IMR-90 (cell line): ENCODE data around the gene OGA. TPM values are rescaled to one million over a fixed set of nuclear protein-coding genes. Genes with fewer than 3 reads are reported as not detected.

ENCODE experiments used
- ATAC-seq: fragments of 200-7000 bp; cut with Tn5 transposase; 2 replicates; pipeline ENCODE4 v1.9.1; 2020; ENCODE audit warnings: low read depth, mild to moderate bottlenecking, moderate library complexity
- BruUV-seq: library from RNA; stranded (reverse); fragments of 400-500 nt; replicated peaks from 2 replicates; lab custom pipeline; 2021; lab: Mats Ljungman, UMichigan
- CTCF ChIA-PET: fragments of 300-600 bp; formaldehyde crosslinking; extraction: SDS; loops from one replicate; lab custom pipeline; 2021; ENCODE audit warnings: antibody characterized with exemption; lab: Yijun Ruan, JAX
- POLR2A ChIA-PET: fragments of 300-600 bp; sonication (Branson Sonifier 250); formaldehyde crosslinking; loops from one replicate; lab custom pipeline; 2022; ENCODE audit warnings: antibody characterized with exemption; ENCODE audit not compliant: unreplicated experiment; lab: Charles Lee
- DNase-seq: peaks from one replicate; pipeline ENCODE4 v3.0.0; 2013
- H2AFZ ChIP-seq: replicated peaks from 2 replicates; pipeline ENCODE3; 2013; ENCODE audit warnings: low read length, mild to moderate bottlenecking; ENCODE audit not compliant: poor library complexity
- H2AK5ac ChIP-seq: 2 replicates; pipeline ENCODE4 v1.6.1; 2013; ENCODE audit warnings: low read depth, low read length, inconsistent platforms
- H2AK9ac ChIP-seq: replicated peaks from 2 replicates; pipeline ENCODE3; 2013; ENCODE audit warnings: mild to moderate bottlenecking, low read depth, low read length, moderate library complexity; ENCODE audit not compliant: poor library complexity
- H2BK120ac ChIP-seq: 2 replicates; pipeline ENCODE4 v1.6.1; 2013; ENCODE audit warnings: low read depth, low read length, inconsistent platforms
- H2BK15ac ChIP-seq: 3 replicates; pipeline ENCODE4 v1.6.1; 2013; ENCODE audit warnings: low read depth, low read length, inconsistent platforms
- H2BK20ac ChIP-seq: 2 replicates; pipeline ENCODE4 v1.6.1; 2013; ENCODE audit warnings: low read depth, mild to moderate bottlenecking, inconsistent platforms, low read length, moderate library complexity
- H2BK5ac ChIP-seq: 2 replicates; pipeline ENCODE4 v1.6.1; 2013; ENCODE audit warnings: mild to moderate bottlenecking, low read depth, low read length, inconsistent platforms; ENCODE audit not compliant: poor library complexity, severe bottlenecking
- H3K14ac ChIP-seq: replicated peaks from 2 replicates; pipeline ENCODE4 v1.6.1; 2013; ENCODE audit warnings: low read depth, low read length, inconsistent platforms
- H3K18ac ChIP-seq: 2 replicates; pipeline ENCODE4 v1.6.1; 2013; ENCODE audit warnings: low read depth, low read length, control low read depth
- H3K23ac ChIP-seq: 2 replicates; pipeline ENCODE4 v1.6.1; 2013; ENCODE audit warnings: low read depth, low read length, inconsistent platforms
- H3K27ac ChIP-seq: 2 replicates; pipeline ENCODE4 v1.5.1; 2013; ENCODE audit warnings: mild to moderate bottlenecking, control low read depth, low read length; ENCODE audit not compliant: insufficient read depth
- H3K27me3 ChIP-seq: 2 replicates; pipeline ENCODE4 v1.6.1; 2013; ENCODE audit warnings: low read length; ENCODE audit not compliant: control insufficient read depth, insufficient read depth
- H3K36me3 ChIP-seq: 2 replicates; pipeline ENCODE4 v1.6.1; 2013; ENCODE audit warnings: low read length, mixed read lengths; ENCODE audit not compliant: control insufficient read depth, insufficient read depth
- H3K4ac ChIP-seq: 2 replicates; pipeline ENCODE4 v1.6.1; 2013; ENCODE audit warnings: low read depth, low read length, inconsistent platforms
- H3K4me1 ChIP-seq: 2 replicates; pipeline ENCODE4 v1.6.1; 2013; ENCODE audit warnings: low read length, mixed read lengths; ENCODE audit not compliant: control insufficient read depth, insufficient read depth
- H3K4me2 ChIP-seq: 2 replicates; pipeline ENCODE4 v1.6.1; 2013; ENCODE audit warnings: low read depth, mild to moderate bottlenecking, control low read depth, low read length, moderate library complexity
- H3K4me3 ChIP-seq: 2 replicates; pipeline ENCODE4 v1.5.1; 2013; ENCODE audit warnings: low read depth, mild to moderate bottlenecking, control low read depth, low read length, moderate library complexity; ENCODE audit not compliant: insufficient read depth
- H3K56ac ChIP-seq: 2 replicates; pipeline ENCODE4 v1.6.1; 2013; ENCODE audit warnings: low read length, inconsistent platforms; ENCODE audit not compliant: insufficient read depth; ENCODE audit errors: extremely low read depth
- H3K79me1 ChIP-seq, 2 experiments: 2 replicates each; pipeline ENCODE4 v1.6.1; 2013; ENCODE audit warnings: low read length in 2 of 2, inconsistent platforms in 1 of 2, low read depth in 1 of 2
- H3K9ac ChIP-seq: 2 replicates; pipeline ENCODE4 v1.6.1; 2013; ENCODE audit warnings: low read depth, low read length, control low read depth
- H3K9me1 ChIP-seq: 2 replicates; pipeline ENCODE4 v1.6.1; 2013; ENCODE audit warnings: low read length, inconsistent platforms; ENCODE audit not compliant: insufficient read depth
- H3K9me3 ChIP-seq: 2 replicates; pipeline ENCODE4 v1.6.1; 2013; ENCODE audit warnings: low read length; ENCODE audit not compliant: control insufficient read depth, insufficient read depth
- H4K20me1 ChIP-seq: 2 replicates; pipeline ENCODE4 v1.6.1; 2013; ENCODE audit warnings: low read length, inconsistent platforms; ENCODE audit not compliant: insufficient read depth
- H4K5ac ChIP-seq: 2 replicates; pipeline ENCODE4 v1.6.1; 2013; ENCODE audit warnings: mild to moderate bottlenecking, low read depth, low read length, control low read depth
- H4K8ac ChIP-seq, 2 experiments: 2 replicates each; pipeline ENCODE4 v1.6.1; 2013; ENCODE audit warnings: low read depth in 2 of 2, low read length in 2 of 2, control low read depth in 1 of 2, inconsistent platforms in 1 of 2
- H4K91ac ChIP-seq: 2 replicates; pipeline ENCODE4 v1.6.1; 2013; ENCODE audit warnings: low read depth, low read length, inconsistent platforms; ENCODE audit not compliant: insufficient read depth
- BHLHE40 ChIP-seq: fragments of 150-350 bp; IDR thresholded peaks from 2 replicates; pipeline ENCODE4 v1.6.1; 2016; ENCODE audit warnings: mild to moderate bottlenecking, low read depth, low read length
- CEBPB ChIP-seq: IDR thresholded peaks from 2 replicates; pipeline ENCODE4 v1.6.1; 2012; ENCODE audit warnings: low read depth, low read length, improper control_type of control experiment
- CHD1 ChIP-seq: IDR thresholded peaks from 2 replicates; pipeline ENCODE4 v1.6.1; 2012; ENCODE audit warnings: low read depth, low read length, improper control_type of control experiment
- CTCF ChIP-seq: conservative IDR thresholded peaks from 2 replicates; pipeline ENCODE4 v1.5.1; 2012; ENCODE audit warnings: mild to moderate bottlenecking, low read depth, low read length, improper control_type of control experiment
- ELK1 ChIP-seq: fragments of 150-350 bp; IDR thresholded peaks from 2 replicates; pipeline ENCODE4 v1.6.1; 2016; ENCODE audit warnings: low read depth, mild to moderate bottlenecking, low read length, moderate library complexity, borderline replicate concordance
- FOS ChIP-seq: fragments of 150-350 bp; IDR thresholded peaks from 2 replicates; pipeline ENCODE4 v1.6.1; 2016; ENCODE audit warnings: low read depth, low read length
- MAFK ChIP-seq: IDR thresholded peaks from 2 replicates; pipeline ENCODE4 v1.6.1; 2012; ENCODE audit warnings: low read depth, low read length, improper control_type of control experiment
- MAZ ChIP-seq: IDR thresholded peaks from 2 replicates; pipeline ENCODE4 v1.6.1; 2012; ENCODE audit warnings: low read depth, mild to moderate bottlenecking, low read length, improper control_type of control experiment, moderate library complexity, borderline replicate concordance
- MXI1 ChIP-seq: IDR thresholded peaks from 2 replicates; pipeline ENCODE4 v1.6.1; 2012; ENCODE audit warnings: low read depth, mild to moderate bottlenecking, low read length, moderate library complexity, borderline replicate concordance
- NFE2L2 ChIP-seq: fragments of 150-350 bp; IDR thresholded peaks from 2 replicates; pipeline ENCODE4 v1.6.1; 2016; ENCODE audit warnings: low read depth, mild to moderate bottlenecking, low read length
- POLR2A ChIP-seq: IDR thresholded peaks from 2 replicates; pipeline ENCODE4 v1.6.1; 2012; ENCODE audit warnings: mild to moderate bottlenecking, low read depth, low read length
- RAD21 ChIP-seq: IDR thresholded peaks from 2 replicates; pipeline ENCODE4 v1.6.1; 2012; ENCODE audit warnings: low read length, improper control_type of control experiment
- RCOR1 ChIP-seq: IDR thresholded peaks from 2 replicates; pipeline ENCODE4 v1.6.1; 2012; ENCODE audit warnings: mild to moderate bottlenecking, low read length, improper control_type of control experiment; ENCODE audit not compliant: insufficient replicate concordance
- RFX5 ChIP-seq: IDR thresholded peaks from 2 replicates; pipeline ENCODE4 v1.8.0; 2012; ENCODE audit warnings: low read depth, mild to moderate bottlenecking, low read length, moderate library complexity
- SMC3 ChIP-seq: fragments of 150-350 bp; IDR thresholded peaks from 2 replicates; pipeline ENCODE4 v1.6.1; 2016; ENCODE audit warnings: low read depth, mild to moderate bottlenecking, antibody characterized with exemption, low read length, moderate library complexity
- WGBS, 2 experiments: methylation state at CpG; one replicate each; pipeline versions ENCODE4 v1.1.5 to v1.1.7; 2013; ENCODE audit warnings: missing lambda C conversion rate in 2 of 2; ENCODE audit not compliant: insufficient read length in 1 of 2; ENCODE audit errors: extremely low coverage in 2 of 2; 5-methylcytosine and 5-hydroxymethylcytosine counted together
- dilution Hi-C: fragments of 300-500 bp; cut with HindIII; formaldehyde crosslinking; loops from one replicate; pipeline ENCODE4 v1.14.3; 2018; ENCODE audit warnings: low sequenced_read_pairs; ENCODE audit not compliant: unreplicated experiment
- in situ Hi-C: fragments of 300-500 bp; cut with MboI; formaldehyde crosslinking; loops from 3 replicates; pipeline ENCODE4 v1.14.3; 2019; ENCODE audit warnings: low sequenced_read_pairs, inconsistent platforms, mixed read lengths
- intact Hi-C: fragments of 100-400 bp; cut with micrococcal nuclease; formaldehyde crosslinking; loops from 2 replicates; pipeline ENCODE4 v1.10.0; 2022
- polyA plus RNA-seq, 3 experiments: library from polyadenylated mRNA; depleted of rRNA; stranded (reverse); fragments of >200 nt; gene quantifications; 2 replicates each; pipeline ENCODE4 v1.2.3, GENCODE V29; 2012; ENCODE audit warnings: low replicate concordance in 1 of 3
- total RNA-seq: library from RNA; depleted of rRNA; stranded (reverse); fragments of >200 nt; gene quantifications from 2 replicates; pipeline ENCODE4 v1.2.3, GENCODE V29; 2012

The OGA gene
- total and polyA plus RNA-seq, 2 of the 4 experiments (the other 2 are of a cell fraction) = 42.5 to 62.9 TPM

GRCh38 chr10:101781984-101782810 lies 36.0 kb downstream of the OGA start:
- CTCF ChIA-PET = interaction anchor here (0.8 kb wide), 1 partner anchor 11 kb away, joined by 3 read pairs; no protein-coding TSS in a partner anchor
- H4K8ac ChIP-seq = peak overlapping the region in 1 of 2 experiments; percentile 80; a peak in 1 of 4 replicates
- in situ Hi-C loops = loop anchor here (5.0 kb wide), 2 partner anchors 175 to 570 kb away; no protein-coding TSS in a partner anchor
- peaks cover 10% of the 10 kb centered on the region for H3K27me3 ChIP-seq
- dilution Hi-C loops = no loop called here
- no peak overlapping the region for H2BK15ac ChIP-seq
- peak overlapping the region; percentile 67 for H3K9ac ChIP-seq
- H3K14ac ChIP-seq = peak overlapping the region; percentile 46
- intact Hi-C loops = loop anchor here (1.0 to 10.0 kb wide), 4 partner anchors 180 to 621 kb away; no protein-coding TSS in a partner anchor
- no peak overlapping the region; the same call in 1 of the 2 replicates for H3K27ac ChIP-seq
- peak overlapping the region; percentile 84; the same call in 1 of the 2 replicates for H3K4ac ChIP-seq
- 0 out of 2 replicates have a peak overlapping the region, but pooled peaks have one; percentile 23 for H4K91ac ChIP-seq
- H3K23ac ChIP-seq = peak overlapping the region; percentile 59; the same call in 1 of the 2 replicates
- POLR2A ChIA-PET = no interaction called here
- no peak overlapping the region for H2BK20ac ChIP-seq
- H4K5ac ChIP-seq = no peak overlapping the region
- peak overlapping the region; percentile 92 for H2AFZ ChIP-seq
- ATAC-seq (no peak), DNase-seq (no peak)
- H4K20me1 ChIP-seq = peaks cover 39% of the 10 kb centered on the region
- no peak overlapping the region for H2BK120ac ChIP-seq
- no peak overlapping the region for H3K18ac ChIP-seq
- TF ChIP-seq CHD1 = no peak
- TF ChIP-seq RFX5 = no peak
- TF ChIP-seq BHLHE40 = no peak
- TF ChIP-seq CTCF = no peak
- TF ChIP-seq MAFK = no peak
- TF ChIP-seq RCOR1 = no peak
- no peak for TF ChIP-seq CEBPB
- TF ChIP-seq POLR2A = no peak
- no peak for TF ChIP-seq ELK1
- TF ChIP-seq SMC3 = no peak
- no peak for TF ChIP-seq FOS
- no peak for TF ChIP-seq NFE2L2
- no peak for TF ChIP-seq MAZ
- TF ChIP-seq MXI1 = no peak
- no peak for TF ChIP-seq RAD21
- BruUV-seq = no TSS peak
- no peak overlapping the region for H3K56ac ChIP-seq
- H3K9me3 ChIP-seq = no peaks in the 10 kb centered on the region
- no peak overlapping the region for H2BK5ac ChIP-seq
- H3K4me3 ChIP-seq = peak overlapping the region; percentile 63
- H3K4me1 ChIP-seq = peaks cover 11% of the 10 kb centered on the region
- peak overlapping the region; percentile 97 for H2AK9ac ChIP-seq
- H3K36me3 ChIP-seq = peaks cover 14% of the 10 kb centered on the region
- peak overlapping the region; percentile 91 for H3K4me2 ChIP-seq
- no peaks in the 10 kb centered on the region for H3K9me1 ChIP-seq
- H2AK5ac ChIP-seq = peak overlapping the region; percentile 93
- H3K79me1 ChIP-seq = peaks cover 27 to 51% of the 10 kb centered on the region in 2 experiments
- 81% methylated on average over 3 of the region's 17 CpGs; no CpG with 5 or more reads in 1 of the 2 experiments for WGBS, 2 experiments
